ENCODE data around the gene RTN4RL1.

DNA sequence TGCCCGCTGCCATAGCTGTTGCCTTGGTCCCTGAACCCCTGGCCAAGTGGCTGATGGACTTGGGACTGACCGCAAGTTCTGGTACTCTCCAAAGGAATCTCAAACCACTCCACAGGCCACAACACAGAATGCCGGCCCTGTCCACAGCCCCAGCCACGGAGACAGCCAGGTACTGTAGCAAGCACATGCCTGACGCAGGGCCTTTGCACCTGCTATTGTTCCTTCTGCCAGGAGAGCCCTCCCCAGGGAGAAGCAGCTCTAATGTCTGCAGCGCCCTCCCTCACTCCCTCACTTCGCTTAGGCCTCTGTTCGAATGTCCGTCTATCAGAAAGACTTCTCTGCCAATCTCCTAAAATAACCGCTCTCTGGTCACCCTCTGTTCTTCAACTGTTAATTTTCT is 15.4 kb downstream of the RTN4RL1 start:
- TF ChIP-seq CTCF (IDR thresholded peaks at IDR 0.05) (no peak), POLR2A (IDR thresholded peaks at IDR 0.05) (no peak)
